Midbrain (tissue), 1 donor: ENCODE data around the gene PISD.
"Not testable (repeated sequence)": the region's sequence is repeated elsewhere in the genome, so short reads cannot be mapped to it uniquely, and the experiment has no call there.

Experiments
- DNase-seq: peaks from one replicate; lab custom pipeline; 2025; lab: John Stamatoyannopoulos, UW

Gene PISD

DNA sequence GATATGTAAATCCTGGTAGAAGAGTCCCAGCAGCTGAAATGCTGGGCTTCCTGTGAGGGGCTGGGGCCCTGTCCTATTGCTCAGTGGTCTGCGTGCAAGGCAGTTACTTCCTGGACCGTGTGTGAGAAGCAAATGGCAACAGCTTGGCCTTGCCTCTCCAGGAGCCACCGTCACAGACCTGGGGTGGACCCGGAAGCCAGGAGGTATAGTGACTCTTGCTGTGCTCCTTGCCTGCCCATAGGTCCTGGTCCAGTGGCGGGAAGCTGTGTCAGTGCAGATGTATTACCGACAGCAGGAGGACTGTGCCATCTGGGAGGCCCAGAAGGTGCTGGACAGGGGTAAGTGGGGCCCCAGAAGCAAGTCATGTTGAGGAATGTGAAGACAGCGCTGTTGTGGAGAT lies 54.3 kb downstream of the PISD start:
- no peak for DNase-seq

DNA sequence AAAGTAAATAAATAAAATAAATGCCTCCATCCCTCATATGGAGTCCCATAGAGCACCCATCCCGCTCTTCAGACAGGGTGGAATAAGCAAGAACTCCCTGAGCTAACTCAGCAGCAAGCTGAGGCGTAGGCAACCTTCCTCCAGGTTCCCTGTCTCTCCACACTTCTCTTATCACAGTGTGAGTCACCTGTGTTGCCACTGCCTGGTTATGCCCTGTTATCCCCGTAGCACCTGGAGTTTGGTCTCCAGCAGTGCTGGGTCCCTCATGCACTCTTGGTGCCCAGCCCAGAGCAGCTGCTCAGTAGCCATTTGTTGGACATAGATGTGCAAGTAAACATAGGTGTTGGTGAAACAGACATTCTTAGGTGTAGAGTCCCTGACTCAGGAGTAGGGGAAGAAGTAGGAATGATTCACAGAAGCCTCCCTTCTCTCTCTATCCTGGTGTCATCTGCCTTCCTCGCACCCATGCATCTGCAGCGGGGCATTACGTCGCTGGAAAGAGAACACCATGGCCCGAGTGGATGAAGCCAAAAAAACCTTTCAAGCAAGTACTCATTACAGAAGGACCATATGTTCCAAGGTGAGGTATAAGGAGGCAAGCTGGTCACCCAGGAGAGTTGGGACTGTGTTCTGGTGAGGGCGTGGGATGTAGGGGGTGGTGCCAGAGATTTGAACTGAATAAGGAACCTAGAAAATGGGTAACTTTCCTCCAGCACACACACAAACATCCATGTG lies 56.0 kb downstream of the PISD start:
- DNase-seq: no peak

DNA sequence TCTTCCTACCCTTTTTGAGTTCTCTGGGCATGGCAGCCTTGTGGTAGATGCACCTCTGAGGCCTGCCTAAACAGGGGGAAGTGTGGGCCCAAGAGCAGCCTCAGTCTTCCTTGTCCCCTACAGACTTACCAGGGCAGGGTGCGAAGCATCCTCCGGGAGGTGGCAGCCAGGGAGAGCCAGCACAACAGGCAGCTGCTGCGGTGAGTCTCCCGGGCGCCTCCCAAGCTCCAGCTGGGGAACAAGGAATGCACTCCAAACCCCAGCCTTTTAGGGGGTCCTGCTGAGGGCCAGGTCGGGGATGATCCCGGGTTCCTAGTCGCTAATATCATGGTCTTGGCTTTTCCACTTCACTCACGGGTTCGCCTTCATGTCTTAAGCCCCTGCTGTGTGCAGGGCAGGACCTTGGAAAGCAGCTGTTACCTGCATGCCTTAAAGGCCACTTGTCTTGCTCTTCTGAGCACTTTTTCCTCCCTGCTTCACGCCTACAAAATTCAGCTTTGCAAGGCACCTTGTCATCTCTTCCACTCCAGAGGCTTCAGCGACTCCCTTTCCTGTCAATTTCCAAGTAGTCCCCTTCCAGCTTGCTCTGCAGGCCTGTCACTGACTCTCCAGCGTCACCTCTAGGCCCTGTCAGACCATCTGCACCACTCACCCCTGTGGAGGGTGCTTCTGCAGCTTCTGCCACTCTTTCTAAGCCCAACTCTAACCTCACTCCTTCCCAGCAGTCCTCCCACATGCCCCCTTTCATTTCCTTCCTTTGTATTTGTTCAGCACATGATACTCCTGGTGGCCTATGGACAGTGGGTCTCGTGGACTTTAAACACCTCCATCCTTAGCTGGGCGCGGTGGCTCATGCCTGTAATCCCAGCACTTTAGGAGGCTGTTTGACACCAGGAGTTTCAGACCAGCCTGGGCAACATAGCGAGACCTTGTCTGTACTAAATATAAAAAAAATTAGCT lies 57.0 kb downstream of the PISD start:
- no peak for DNase-seq

DNA sequence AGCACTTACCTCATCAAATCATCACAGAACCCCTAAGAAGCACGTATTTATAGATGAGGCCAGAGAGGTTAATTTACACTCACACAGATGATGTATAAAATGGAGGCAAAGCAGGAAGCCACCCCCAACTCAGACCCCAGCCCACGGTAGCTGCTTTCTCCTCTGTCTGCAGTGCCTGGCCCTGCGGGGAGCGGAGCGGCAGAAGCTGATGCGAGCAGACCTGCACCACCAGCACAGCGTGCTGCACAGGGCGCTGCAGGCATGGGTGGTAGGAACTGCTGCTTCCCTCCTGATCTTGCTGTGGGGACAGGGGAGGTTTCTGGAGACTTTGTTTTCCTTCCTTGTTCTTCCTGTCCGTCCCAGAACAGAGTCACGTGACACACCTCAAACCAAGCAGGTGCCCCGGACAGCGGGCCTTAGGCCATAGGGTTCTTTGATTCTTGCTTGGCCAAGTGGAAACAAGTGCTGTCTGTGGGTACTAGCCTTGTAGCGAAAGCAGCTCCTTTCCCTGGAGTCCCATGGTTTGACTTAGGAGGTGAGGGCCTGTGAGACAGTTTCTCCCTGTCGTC lies 57.8 kb downstream of the PISD start:
- no peak for DNase-seq

DNA sequence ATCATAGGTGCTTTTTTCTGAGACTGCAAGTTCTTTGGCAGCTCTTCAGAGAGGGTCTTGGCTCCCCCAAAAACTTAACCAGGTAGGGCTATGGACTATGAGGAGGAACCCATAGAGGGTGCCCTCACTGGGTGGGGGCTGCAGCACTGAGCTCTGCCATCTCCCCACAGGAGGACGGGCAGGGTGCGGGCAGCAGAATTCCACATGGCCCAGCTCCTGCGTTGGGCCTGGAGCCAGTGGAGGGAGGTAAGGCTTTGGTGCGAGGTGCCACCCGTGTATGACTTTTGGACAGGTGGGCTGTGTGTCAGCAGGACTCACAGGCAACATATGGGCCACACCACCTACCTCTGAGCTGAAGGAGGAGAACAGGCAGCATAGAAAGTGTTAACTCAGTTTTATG lies 58.4 kb downstream of the PISD start:
- no peak for DNase-seq

DNA sequence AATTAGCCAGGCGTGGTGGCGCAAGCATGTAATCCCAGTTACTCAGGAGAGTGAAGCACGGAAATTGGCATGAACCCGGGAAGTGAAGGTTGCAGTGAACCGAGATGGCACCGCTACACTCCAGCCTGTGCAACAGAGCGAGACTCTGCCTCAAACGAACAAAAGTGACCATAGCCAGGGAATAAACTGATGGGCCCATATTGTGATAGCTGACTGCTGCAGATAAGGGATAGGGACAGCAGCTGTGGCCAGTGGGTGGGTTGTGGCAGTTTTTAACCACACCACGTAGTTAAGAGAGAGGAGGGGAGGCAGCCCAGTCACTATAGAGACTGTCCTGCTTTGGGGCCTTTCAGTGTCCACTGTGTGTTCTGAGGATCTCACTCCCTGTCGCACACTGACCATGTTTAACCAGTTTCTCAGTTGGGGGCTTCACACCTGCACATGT lies 58.9 kb downstream of the PISD start:
- DNase-seq: no peak

DNA sequence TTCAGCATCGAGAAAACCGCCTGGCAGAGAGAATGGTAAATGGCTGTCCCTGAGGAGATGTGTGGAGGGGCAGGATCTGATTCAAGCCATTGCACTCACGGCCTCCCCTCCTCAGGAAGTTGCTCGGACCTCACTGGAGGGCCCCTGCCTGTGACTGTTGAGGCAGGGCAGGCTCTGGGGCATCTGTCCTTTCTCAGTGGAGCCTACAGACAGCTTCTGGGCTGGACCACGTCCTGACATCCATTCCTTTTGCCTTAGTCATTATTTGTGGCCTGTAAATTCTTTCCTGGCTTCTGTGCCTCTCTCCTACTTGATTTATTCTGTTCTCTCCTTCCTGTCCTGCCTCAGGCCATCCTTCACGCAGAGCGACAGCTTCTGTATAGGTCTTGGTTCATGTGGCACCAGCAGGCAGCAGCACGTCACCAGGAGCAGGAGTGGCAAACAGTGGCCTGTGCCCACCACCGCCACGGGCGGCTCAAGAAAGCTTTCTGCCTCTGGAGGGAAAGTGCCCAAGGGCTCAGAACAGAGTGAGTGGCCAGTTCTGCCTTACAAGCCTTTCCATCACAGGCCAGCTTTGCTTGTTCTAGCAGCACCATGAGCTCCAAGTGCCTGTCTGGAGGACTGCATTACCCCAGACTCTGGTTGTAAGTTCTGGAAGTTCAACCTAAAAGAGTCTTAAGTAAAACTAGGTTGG lies 59.6 kb downstream of the PISD start:
- DNase-seq: no peak

DNA sequence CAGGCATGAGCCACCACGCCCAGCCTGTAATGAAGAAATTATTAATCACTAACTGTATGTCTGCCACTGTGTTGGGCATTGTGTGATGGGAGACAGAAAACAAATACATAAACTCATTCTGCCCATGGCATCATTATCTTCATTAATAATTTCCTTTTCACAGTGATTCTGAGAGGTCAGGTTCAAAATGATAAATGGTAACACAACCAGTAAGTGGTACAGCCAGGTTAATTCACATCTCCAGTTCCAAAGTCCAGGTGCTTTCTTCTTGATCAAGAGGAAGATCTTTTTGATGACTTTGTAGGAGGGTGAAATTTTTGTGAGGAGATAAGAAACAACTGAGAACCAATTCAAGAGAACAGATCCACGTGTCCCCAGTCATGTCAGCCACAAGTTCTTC lies 66.7 kb downstream of the PISD start:
- DNase-seq: no peak

DNA sequence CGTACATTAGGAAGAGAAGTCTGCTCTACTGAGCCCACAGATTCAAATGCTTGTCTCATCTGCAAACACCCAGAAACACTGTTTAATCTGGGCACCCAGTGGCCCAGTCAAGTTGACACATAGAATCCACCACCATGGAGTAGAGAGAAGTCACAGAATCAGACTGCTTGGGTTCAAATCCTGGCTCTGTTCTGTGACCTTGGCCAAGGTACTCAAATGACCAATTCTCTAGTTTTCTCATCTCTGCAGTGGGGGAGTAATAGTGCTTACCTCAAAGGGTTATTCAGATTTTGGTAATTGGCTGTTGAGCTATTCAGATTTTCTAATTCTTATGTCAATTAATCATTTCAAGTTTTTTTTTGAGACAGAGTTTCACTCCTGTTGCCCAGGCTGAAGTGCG lies 71.9 kb downstream of the PISD start:
- DNase-seq: not testable (repeated sequence)

DNA sequence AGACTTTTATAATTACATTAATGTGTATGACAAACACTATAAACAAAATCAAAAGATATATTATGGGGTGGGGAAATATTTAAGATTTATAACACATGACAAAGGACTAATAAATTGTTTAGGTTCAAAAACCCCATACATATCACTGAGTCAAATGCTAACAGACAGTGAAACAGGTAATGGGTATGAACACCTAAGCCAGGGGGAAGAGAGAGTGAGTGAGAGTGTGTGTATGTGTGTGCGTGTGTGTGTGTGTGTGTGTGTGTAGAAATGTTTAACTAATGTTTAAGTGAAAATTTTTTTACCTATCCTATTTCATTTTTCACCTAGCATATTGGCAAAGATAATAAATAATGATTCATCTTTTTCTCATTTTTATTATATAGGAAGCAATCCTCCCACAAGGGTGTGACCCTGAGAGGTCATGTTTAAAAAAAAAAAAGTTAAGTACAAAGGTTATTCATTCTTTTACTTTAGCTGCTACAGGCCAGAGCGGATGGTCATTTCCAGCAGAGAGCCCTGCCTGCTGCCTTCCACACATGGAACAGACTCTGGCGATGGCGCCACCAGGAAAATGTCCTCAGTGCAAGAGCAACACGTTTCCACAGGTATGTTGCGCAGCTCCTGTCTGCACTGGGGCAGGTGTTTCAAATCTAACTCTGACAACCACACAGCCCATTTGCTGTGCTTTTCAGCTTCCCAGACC lies 72.9 kb downstream of the PISD start:
- DNase-seq: no peak

DNA sequence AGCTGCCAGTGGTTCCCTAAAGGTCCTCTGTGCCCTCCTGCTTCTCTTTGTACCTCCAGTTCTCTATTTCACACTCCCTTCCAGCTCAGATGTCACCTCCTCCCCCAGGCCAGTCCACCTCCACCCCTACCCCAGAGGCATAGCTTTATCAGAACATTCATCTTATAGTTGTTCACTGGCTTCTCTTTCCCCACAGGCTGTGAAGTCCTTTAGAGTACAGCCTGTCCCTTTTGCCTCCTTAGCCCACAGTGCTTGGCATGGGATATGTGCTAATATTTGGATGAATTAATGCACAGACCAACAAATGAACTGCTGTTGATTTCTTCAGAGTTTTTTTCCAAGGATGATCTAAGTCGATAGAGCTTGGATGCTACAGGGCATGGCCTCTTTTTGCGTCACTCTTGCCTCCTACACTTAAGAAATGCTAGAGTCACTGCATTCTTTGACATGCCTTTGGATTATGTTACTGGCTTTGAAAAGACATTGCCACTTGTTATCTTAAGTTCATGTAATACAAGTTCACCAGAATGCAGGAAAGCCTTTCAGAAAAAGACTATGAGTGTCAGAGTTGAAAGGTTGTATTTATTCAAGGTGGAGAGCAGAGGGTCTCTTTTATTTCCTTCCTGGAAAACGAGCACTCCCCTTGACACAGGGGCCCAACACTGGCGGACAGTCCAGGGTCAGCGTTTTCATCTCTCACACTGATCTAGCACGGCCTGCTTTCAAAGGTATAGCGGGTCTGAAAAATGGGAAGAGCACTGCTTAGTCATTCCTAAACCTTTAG lies 75.7 kb downstream of the PISD start:
- no peak for DNase-seq

DNA sequence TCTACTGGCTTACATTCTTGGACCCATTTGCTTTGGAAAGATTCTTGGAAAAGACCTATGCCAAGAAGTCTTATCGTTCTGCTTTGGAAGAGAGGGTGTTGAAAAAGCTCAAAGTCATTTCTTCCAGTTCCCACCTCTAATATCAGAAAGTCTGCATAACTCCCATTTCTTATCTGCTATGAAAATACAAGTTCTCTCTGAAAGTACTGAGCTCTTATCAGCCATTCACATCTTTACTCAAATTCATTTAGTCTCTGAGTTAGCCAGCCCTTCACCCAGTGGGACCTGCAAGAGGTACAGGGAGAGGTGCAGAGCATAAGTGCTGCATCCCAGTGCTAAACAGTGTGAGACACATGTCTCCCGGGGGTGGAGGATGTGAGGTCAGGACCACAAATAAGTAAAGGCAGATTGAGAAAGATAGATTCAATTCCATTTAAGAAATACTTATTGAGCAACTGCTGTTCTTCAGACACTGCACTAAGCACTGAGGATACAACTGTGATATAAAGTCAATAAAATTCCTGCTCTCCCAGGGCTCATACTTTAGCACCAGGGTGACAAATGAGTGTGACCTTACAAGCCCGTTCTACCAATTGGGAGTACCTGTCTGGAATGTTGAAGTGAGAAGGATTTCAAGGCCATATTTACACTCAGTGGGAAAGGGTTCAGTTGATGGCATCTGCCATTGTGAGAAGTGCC lies 76.7 kb downstream of the PISD start:
- DNase-seq: no peak

DNA sequence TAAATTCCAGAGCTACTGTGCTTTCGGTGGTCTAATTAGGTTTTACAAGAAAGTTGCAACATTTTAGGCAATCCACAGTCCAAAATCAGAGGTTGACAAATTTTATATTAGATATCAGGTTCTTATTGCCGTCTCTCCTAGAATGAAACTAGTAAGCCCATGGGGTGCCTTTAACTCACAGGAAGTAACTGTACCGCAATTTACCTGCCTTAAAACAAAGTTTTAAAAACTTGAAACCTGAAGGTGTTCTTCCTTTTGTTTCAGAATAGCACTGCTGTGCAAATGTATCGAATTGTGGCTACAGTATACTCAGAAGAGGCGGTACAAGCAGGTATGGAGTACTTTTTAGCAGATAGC lies 77.2 kb downstream of the PISD start:
- DNase-seq: no peak

DNA sequence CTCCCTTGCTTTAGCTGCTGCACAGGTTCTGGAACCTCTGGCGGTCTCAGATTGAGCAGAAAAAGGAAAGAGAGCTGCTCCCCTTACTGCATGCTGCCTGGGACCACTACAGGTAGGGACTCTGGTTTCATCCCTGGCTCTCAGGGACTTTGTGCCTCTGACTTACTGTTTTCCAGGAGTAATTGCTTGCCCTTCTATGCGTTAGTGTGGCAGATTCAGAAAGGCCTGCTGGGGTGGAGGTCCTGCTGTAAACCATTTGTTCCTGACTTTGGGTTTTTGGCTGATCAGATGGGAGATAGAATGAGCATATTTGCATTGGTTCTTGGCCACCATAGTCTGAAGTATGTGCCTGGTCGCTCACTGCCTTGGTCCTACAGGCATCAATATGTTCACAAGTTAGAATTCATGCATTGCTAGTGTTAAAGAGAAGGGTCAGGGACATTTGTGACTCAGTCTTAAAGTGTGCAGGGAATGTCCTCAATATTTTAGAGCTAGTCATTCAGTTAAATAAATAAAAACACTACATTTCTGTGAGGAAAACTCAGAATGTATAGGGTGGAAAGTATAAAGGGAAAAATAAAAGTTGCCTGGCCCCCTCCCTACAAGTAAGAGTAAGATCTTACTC lies 78.0 kb downstream of the PISD start:
- no peak for DNase-seq

DNA sequence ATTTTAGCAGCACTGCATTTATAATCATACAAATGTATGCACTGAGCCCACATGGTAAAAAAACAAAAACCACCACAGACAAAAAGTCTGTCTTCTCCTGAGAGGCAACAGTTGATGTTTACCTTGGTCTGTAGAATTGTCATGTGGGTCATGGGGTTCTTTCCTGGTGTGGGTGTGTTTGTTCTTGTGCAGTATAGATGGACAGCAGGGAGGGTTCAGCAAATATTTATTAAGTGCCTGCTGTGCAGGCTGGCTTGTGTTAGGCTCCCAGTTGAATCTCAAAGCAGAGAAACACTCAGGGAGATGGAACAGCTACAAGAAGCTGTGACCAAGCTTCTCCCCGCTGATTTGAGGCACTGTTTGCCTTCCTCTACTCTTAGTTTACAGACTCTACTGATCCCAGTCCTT lies 82.2 kb downstream of the PISD start:
- DNase-seq: no peak

DNA sequence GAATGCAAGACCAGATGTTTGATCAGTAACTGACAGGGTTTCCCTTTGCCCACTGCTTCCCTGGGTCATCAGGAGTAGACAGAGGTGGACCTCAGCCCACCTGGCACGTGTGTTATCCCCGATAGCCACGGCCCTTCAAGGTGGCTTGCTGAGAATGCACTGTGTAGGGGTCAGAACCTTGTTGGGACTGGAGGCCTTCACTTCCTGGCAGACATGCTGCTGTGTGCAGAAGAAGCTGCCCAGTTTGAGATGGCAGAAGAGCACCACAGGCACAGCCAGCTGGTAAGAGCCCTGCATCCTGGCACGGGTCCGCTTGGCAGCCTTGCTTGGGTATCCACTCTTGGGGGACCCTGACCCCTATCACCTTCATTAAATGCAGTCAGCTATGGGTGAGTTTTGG lies 83.8 kb downstream of the PISD start:
- no peak for DNase-seq

DNA sequence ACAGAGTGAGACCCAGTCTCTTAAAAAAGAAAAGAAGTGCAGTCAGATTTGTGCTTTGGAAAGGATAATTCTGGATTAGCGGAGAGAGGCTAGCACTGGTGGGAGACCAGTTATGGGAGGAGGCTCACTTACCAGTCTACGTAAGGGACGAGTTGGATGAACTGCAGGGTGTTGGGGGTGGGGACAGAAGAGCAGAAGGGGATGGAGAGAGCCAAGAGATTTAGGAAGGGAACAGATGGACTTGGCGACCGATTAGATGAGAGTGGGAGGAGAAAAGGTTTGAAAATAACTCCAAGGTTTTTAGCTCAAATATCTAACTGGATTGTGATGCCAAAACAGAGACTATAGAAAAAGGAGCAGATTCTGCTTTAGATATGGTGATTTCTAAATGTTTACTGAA lies 84.3 kb downstream of the PISD start:
- no peak for DNase-seq

DNA sequence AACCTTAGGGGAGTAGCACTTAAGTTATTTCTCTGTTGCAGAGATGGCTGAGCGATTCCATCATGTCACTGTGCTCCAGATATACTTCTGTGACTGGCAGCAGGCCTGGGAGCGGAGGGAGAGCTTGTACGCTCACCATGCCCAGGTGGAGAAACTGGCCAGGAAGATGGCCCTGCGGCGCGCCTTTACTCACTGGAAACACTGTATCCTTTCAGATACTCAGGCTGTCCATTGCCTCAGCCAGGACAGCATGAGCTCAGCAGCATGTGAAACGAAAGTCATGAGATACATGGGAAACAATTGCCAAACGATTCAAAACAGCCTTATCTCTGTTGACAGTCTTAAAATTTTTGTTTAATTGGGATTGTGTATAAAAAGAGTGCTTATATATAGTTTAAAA lies 86.8 kb downstream of the PISD start:
- peak; percentile 15 for DNase-seq

DNA sequence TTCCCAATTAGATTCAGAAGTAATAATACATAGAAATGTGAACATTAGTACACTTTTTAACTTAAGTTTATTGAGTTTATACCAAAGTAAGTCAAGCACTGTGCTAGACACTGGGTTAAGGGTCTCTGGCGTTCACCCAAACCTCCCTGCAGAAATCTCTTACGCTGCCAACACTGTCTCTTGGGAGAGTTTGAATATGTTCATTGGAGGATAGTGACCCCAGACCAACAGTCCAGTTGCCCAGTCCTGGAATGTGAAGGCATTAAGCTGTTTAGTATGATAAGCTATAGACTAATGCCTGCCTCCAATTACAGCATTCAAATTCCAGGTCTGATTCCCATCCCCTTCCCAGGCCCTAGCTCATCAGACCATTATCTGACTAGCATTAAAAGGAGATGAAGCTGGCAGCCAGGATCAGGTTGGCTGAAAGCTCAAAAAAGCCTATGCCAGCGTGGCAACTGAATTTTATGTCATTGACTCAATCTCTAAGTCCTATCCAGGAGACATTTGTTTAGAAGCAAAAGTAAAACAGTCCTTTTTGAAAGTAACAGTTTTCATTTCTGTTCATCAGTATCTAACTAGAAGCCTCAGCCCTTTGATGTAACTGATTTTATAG lies 87.9 kb downstream of the PISD start:
- DNase-seq: peak; percentile 16
